Fibroblast of the conjunctiva (primary cell): Measurements from ENCODE around the gene GAB3.
"Not testable (repeated sequence)": the region's sequence is repeated elsewhere in the genome, so short reads cannot be mapped to it uniquely, and the experiment has no call there.

ENCODE experiments used
- DNase-seq: peaks from one replicate; pipeline ENCODE4 v3.0.0-alpha.2; 2010; ENCODE audit warnings: low read depth

Gene GAB3

DNA sequence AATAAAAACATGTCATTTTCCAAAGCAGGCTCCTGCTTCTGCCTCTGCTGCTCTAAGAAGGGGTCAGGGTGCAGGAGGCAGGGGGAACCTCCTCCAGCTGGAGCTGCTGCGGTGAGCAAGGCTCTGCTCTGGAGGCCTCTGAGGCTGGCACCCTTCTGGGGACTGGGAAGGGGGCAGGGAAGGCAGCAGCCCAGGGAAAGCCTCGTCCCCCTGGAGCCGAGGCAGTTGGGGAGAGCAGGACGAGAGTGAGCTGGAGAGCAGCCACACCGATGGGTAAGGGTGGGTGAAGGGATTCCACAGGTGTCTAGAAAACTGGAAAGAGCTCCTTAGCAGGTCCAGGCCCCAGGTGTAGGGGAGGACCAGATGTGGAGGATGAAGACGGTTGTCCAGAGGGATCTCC is 95.5 kb downstream of the GAB3 start:
- no peak for DNase-seq

- DNase-seq = no peak
These were observed 96.0 kb downstream of the GAB3 start for GRCh38 chrX:154654925-154655324.

- DNase-seq = no peak
These were observed 96.5 kb downstream of the GAB3 start for GRCh38 chrX:154654372-154654771.

DNA sequence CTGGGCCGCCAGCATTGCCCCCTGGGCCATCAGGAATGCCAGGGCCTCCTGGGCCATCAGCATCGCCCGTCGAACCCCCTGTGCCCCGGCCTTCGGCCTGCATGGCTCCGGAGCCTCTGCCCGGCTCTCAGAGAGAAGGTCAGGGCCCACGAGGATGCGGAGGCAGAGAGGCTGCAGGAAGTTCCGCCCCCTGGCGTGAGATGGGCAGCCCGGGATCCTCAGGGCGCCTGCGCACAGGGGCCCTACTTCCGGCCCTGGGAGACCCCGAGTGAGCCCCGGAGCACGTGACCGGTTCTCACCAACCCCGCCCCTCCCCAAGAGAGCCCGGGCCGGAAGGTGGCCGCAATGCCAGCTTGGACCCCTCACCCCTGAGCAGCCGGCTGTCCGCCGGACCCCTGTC is 97.5 kb downstream of the GAB3 start, which contains the start of gene CTAG2:
Gene CTAG2 (minus strand): TSS at position 167 of the 400 bp plus-strand sequence. CDS start 64 bp downstream, at position 103.
- DNase-seq = not testable (repeated sequence)

DNA sequence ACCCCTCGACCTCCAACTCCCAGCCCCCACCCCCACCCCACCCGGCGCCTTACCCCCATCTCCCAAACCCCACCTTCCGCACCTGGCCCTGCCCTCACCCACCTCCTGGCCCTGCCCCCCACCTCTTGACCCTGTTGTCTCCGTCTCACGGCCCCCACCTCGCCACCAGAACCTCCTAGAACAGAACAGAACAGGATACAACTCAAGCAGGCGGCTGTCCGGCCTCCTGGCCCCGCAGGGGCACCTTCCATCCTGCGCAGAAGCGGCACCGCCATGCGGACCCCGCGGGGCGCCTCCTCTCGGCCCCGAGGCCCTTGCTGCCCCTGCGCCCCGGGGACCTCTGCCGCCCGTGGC is 97.9 kb downstream of the GAB3 start:
- DNase-seq = no peak

DNA sequence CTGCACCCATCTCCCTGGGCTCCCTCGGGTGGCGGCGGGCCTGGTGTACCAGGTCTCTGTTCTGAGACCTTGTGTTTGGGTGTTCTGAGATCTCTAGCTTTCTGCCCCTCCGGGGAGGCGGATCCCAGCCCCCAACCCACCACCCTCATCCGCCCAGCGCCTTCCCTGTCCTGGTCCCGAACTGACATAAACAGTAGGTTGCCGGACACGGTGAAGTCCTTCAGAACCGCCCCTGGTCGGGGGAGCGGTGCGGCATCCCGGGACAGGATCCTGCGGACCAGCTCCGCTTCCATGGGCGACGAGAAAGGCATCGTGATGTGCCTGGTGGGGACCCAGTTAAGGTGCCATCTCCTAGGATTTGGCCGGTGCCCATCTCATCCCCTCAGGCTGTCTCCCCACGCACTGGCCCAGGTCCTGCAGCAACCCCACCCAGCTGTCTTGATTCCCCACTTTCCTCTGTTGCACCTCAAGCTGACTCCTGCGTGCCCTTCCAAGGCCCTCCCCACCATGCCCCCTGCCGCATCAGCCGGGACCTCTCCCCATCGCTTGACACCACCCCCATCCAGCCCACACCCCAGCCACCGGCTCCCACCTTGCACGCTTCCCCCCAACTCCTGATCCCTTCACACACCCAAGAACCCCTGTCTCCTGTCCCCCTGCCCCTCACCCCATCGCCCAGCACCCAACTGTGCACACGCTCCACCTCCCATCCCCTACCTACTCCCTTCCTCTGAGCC is 98.4 kb downstream of the GAB3 start:
- no peak for DNase-seq

- DNase-seq = no peak
These were observed 100.7 kb downstream of the GAB3 start for GRCh38 chrX:154650221-154650510.

DNA sequence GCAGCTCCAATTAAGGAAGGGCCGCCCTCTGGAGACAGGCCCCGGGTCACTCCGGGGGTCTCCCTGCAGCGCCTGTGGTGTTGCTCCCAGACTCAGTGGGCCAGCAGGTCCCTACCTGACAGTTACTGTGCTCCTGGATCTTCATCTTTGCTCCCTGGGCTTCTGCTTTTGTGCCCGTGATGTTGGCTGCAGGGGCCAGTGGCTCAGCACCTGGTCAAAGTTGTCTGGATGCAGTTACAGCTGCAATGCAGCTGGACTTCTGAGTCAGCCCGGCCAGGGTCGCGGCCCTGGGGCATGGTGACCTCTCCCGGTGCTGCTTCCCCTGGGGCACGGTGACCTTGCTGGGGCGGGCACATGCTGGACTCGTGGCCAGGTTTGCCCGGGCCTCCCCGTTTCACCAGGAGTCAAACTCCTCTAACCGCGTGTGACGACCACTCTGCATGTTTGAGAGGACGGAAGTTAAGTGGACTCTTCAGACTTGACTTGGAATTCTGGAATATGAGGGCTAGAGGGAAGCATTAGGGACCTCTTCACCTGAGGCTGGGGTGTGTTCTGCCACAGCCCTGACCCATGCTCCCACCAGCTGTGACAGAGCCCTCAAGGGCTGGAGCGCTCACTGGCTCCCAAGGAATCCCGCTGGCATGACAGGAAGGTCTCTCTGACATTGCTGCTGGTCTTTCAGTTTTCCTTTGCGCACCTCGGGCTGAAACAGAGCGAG is 101.2 kb downstream of the GAB3 start:
- DNase-seq = no peak

DNA sequence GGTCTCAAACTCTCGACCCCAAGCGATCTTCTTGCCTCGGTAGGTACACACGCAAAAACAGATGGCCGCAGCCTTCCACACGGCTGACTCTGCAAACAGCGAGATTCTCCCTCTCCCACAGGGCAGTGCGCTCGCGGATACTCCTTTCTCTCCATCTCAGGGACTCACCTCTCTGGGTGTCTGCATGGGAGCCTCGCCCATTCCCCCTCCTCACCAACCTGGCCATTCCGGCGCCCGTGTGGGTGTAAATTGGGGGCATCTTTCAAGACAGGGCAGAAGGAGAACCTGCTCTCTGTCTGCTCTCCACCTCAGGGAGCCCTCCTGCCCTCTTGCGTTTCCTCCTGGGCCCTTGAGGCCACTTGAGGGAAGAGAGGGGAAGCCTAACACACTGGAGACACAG is 101.9 kb downstream of the GAB3 start:
- no peak for DNase-seq

GRCh38 chrX:154645745-154646378 is 105.0 kb downstream of the GAB3 start:
- not testable (repeated sequence) for DNase-seq

DNA sequence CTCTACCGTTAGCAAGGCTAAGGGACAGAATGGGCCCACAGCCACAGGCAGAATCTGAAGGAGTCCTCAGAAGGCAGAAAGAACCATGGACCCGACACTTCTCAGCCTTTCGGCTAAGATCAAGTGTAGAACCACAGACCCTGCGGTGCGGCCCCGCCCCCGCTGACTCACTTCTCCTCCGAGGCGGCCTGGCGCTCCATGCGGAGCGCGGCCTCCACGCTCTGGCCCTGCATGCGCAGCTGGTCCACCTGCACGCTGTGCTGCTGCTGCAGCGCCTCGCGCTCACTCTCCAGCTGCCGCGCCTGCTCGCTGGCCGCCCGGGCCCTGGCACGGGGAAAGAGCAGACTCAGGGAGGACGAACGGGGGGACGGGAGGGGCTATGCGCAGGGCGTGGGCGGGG is 107.2 kb downstream of the GAB3 start:
- not testable (repeated sequence) for DNase-seq

DNA sequence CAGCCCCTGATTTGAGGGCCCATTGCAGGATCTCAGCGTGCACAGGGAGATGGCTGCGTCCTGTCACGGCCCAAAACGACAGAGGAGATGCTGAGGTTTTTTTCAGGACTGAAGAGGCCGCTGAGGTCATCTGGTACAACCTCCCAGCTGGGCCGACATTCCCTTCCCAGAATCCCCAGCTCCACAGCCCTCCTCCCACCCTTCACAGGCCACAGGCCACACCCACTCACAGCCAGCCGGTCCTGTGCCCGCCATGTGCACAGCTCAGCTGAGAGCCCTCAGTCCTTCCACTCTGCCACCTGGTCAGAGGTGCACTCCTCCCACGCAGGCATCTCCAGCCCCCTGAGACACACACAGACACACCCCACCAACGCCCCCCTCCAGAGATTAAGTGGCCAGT is 109.1 kb downstream of the GAB3 start:
- not testable (repeated sequence) for DNase-seq

DNA sequence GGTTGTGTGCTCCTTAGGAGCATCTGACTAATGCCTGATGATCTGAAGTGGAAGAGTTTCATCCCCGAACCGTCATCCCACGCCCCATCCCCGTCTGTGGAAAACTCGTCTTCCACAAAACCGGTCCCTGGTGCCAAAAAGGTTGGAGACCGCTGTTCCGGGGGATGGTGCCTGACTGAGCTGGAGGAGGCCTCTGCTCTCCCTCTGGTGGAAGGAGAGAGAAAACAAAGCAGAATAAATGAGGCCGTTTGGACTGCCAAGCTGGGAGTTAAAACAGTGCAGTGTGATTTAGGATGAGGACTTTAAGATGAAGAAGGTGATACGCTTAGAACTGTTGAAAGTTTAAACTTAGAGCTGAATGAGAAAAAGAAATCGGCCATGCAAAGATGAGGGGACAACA is 117.2 kb downstream of the GAB3 start:
- not testable (repeated sequence) for DNase-seq

DNA sequence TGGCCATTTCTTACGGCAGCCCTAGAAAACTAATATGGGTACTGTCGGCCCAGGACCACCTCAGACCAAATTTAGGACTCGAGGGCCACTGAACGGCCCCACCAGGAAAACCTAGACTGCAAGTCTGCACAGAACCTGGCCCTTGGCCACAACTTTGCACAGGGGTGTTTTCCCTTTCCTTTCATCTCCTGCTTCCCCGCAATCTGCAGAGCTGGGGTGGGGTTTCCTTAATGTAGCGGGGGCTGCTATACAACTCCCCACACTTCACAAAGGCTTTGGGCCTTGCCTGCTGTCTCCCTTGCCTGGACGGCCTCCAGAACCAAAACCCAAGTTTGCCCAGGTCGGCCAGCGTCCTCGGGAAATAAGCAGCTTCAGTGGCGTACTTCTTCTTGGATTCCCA is 119.9 kb downstream of the GAB3 start:
- DNase-seq = not testable (repeated sequence)

DNA sequence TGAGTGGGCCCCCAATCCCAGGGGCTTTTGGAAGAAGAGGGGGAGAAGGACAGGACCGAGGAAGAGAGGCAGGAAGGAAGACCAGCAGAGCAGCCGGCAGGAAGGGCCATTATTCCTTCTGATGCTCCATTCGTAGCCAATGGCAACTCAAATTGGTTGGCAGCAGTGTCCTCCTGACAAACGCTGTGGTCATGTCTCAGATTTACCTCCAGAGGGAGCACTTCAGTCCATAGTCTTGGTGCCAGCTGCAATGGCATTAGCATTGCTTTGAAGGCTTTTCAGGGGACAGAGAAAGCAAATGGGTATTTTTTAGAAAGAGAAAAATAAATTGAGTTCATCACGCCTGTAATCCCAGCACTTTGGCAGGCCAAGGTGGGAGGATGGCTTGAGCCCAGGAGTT is 121.9 kb downstream of the GAB3 start:
- not testable (repeated sequence) for DNase-seq
